Measurements from ENCODE around the gene CHRD.

DNA sequence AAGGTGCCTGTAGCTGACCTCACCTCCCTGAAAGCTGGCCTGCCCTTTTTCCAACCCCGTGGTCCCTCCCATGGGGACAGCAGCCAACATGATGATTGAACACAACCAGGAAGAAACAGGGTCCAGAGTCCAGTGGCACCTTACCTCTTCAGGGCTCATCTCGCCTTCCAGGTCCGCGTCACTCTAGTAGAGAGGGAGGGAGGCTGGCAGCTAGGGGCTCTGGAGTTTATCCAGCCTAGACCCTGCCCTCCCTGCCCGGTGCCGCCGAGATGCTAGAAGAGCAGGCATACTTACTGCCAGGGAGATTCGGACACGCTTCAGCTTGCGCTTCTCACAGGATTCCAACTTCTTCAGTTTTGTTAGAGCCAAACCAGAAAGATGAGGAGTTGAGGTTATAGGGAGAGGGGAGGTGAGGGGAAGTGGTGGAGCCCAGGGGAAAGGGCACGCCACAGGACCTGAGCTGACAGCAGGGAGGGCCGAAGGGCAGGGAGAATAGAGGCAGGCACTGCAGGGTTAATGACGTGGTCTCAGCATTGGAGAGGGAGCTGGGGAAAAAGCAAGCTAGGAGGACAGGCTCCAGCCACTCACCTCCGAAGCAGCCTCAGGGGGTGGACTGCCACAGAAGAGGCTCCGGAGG, 27.6 kb upstream of the CHRD start:
- TF ChIP-seq EP300 (IDR thresholded peaks at IDR 0.05), result no peak
- TF ChIP-seq, protein P1, sequence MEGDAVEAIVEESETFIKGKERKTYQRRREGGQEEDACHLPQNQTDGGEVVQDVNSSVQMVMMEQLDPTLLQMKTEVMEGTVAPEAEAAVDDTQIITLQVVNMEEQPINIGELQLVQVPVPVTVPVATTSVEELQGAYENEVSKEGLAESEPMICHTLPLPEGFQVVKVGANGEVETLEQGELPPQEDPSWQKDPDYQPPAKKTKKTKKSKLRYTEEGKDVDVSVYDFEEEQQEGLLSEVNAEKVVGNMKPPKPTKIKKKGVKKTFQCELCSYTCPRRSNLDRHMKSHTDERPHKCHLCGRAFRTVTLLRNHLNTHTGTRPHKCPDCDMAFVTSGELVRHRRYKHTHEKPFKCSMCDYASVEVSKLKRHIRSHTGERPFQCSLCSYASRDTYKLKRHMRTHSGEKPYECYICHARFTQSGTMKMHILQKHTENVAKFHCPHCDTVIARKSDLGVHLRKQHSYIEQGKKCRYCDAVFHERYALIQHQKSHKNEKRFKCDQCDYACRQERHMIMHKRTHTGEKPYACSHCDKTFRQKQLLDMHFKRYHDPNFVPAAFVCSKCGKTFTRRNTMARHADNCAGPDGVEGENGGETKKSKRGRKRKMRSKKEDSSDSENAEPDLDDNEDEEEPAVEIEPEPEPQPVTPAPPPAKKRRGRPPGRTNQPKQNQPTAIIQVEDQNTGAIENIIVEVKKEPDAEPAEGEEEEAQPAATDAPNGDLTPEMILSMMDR (IDR thresholded peaks at IDR 0.05), result no peak
- no peak for TF ChIP-seq POLR2A (IDR thresholded peaks at IDR 0.05)

All from gastroesophageal sphincter (tissue), 3 donors.